Thoracic aorta (tissue), 2 donors: Measurements from ENCODE around the gene MNDA. TPM values are rescaled to one million over a fixed set of nuclear protein-coding genes. Genes with fewer than 3 reads are reported as not detected.

ENCODE experiments used
- ATAC-seq: fragments of 150-250 bp; one replicate; pipeline ENCODE4 v1.8.0; 2017; ENCODE audit warnings: low read depth; ENCODE audit not compliant: insufficient number of reproducible peaks, low FRiP score
- DNase-seq: peaks from one replicate; pipeline ENCODE4 v3.0.0-alpha.2; 2020; ENCODE audit warnings: low spot score
- H3K27ac ChIP-seq, 2 donors: fragments of 200-600 bp; sonication (generic); 1 replicate in 1 of 2; 2 replicates in 1 of 2; pipeline ENCODE4 v1.5.1; 2016; ENCODE audit warnings: mild to moderate bottlenecking in 2 of 2, moderate library complexity in 2 of 2
- H3K27me3 ChIP-seq: fragments of 200-600 bp; sonication (generic); replicated peaks from 2 replicates; pipeline ENCODE4 v1.6.0; 2016; ENCODE audit warnings: mild to moderate bottlenecking; ENCODE audit not compliant: insufficient read depth
- H3K36me3 ChIP-seq: fragments of 200-600 bp; sonication (generic); one replicate; pipeline ENCODE4 v1.5.1; 2016
- H3K4me1 ChIP-seq, 2 donors: fragments of 200-600 bp; sonication (generic); 1 replicate in 1 of 2; 2 replicates in 1 of 2; pipeline versions ENCODE4 v1.5.1 to v1.6.0; 2016; ENCODE audit warnings: low read depth in 2 of 2, mild to moderate bottlenecking in 1 of 2; ENCODE audit not compliant: control insufficient read depth in 1 of 2
- H3K4me3 ChIP-seq: fragments of 200-600 bp; sonication (generic); 2 replicates; pipeline ENCODE4 v1.5.1; 2016; ENCODE audit warnings: mild to moderate bottlenecking
- H3K9me3 ChIP-seq: fragments of 200-600 bp; sonication (generic); 2 replicates; pipeline ENCODE4 v1.5.1; 2016
- total RNA-seq, 2 donors: library from RNA; depleted of rRNA; stranded (reverse); fragments of >200 nt; gene quantifications; one replicate each; pipeline versions ENCODE4 v1.1.0 to v1.2.3, GENCODE V29; 2016
- TF ChIP-seq, protein P1 (sequence below): fragments of 200-600 bp; sonication (generic); IDR thresholded peaks from one replicate; pipeline ENCODE4 v1.5.1; 2019; ENCODE audit warnings: antibody characterized with exemption

The MNDA gene
- total RNA-seq, 2 donors from 2014 or later, result 11.0 to 12.7 TPM

- TF ChIP-seq, protein P1, sequence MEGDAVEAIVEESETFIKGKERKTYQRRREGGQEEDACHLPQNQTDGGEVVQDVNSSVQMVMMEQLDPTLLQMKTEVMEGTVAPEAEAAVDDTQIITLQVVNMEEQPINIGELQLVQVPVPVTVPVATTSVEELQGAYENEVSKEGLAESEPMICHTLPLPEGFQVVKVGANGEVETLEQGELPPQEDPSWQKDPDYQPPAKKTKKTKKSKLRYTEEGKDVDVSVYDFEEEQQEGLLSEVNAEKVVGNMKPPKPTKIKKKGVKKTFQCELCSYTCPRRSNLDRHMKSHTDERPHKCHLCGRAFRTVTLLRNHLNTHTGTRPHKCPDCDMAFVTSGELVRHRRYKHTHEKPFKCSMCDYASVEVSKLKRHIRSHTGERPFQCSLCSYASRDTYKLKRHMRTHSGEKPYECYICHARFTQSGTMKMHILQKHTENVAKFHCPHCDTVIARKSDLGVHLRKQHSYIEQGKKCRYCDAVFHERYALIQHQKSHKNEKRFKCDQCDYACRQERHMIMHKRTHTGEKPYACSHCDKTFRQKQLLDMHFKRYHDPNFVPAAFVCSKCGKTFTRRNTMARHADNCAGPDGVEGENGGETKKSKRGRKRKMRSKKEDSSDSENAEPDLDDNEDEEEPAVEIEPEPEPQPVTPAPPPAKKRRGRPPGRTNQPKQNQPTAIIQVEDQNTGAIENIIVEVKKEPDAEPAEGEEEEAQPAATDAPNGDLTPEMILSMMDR, result no peak
- Histone ChIP-seq H3K9me3 (no peaks in the 10 kb centered on the region), H3K36me3 (no peaks in the 10 kb centered on the region), H3K27ac (no peak overlapping the region), H3K4me3 (no peak overlapping the region), H3K4me1 (no peaks in the 10 kb centered on the region), H3K27me3 (no peaks in the 10 kb centered on the region)
- no peak for DNase-seq
- no peak for ATAC-seq
These were observed 2.1 kb downstream of the MNDA start for GRCh38 chr1:158833264-158833663.

DNA sequence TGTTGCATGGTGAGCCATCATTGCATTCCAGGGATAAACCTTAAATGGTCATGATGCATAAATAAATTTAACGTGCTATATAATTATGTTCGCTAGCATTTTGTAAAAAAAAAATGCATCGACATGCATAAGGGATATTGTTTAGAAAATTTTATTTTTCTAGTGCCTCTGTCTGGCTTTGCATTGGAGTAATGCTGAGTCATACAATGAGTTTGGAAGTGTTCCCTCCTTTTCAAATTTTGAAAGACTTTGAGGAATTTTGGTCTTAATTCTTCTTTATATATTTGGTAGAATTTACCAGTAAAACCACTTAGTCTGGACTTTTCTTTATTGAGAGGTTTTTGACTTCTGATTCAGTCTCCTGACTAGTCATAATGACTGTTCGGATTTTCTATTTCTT, 4.9 kb downstream of the MNDA start:
- Histone ChIP-seq H3K4me1 (no peaks in the 10 kb centered on the region), H3K4me3 (no peak overlapping the region), H3K27ac (no peak overlapping the region), H3K27me3 (no peaks in the 10 kb centered on the region), H3K36me3 (no peaks in the 10 kb centered on the region), H3K9me3 (no peaks in the 10 kb centered on the region)
- ATAC-seq (no peak), DNase-seq (no peak)
- TF ChIP-seq, protein P1, result no peak

- no peaks in the 10 kb centered on the region for H3K9me3 ChIP-seq
- H3K27ac ChIP-seq, result no peak overlapping the region
- TF ChIP-seq, protein P1, result no peak
- ATAC-seq (no peak), DNase-seq (no peak)
- no peak overlapping the region for H3K4me3 ChIP-seq
- H3K27me3 ChIP-seq, result no peaks in the 10 kb centered on the region
- H3K4me1 ChIP-seq, result no peaks in the 10 kb centered on the region
- no peaks in the 10 kb centered on the region for H3K36me3 ChIP-seq
These were observed 7.5 kb downstream of the MNDA start for GRCh38 chr1:158838660-158839059.

DNA sequence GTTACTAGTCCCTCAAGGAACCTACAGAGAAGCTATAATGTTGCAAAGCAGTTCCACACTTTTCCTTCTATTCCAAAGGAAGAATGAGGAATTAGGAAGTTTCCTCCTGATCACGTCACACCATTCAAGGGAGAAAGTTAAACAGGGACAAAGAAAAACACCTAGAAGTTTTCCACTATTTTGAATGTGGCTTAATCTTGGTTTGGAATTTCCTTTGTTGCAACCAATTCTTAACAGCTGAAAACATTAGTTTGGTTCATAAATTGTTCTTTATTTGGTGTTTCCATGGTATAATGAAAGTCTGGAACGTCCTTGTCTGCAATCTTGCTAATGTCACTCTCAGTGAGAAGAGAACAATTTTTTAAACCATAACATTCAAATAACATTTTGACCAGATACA, 8.4 kb downstream of the MNDA start:
- no peaks in the 10 kb centered on the region for H3K4me1 ChIP-seq
- ATAC-seq, result no peak
- H3K27ac ChIP-seq, result no peak overlapping the region
- DNase-seq, result no peak
- TF ChIP-seq, protein P1, result no peak
- H3K4me3 ChIP-seq, result no peak overlapping the region
- H3K9me3 ChIP-seq, result no peaks in the 10 kb centered on the region
- no peaks in the 10 kb centered on the region for H3K27me3 ChIP-seq
- no peaks in the 10 kb centered on the region for H3K36me3 ChIP-seq

- Histone ChIP-seq H3K4me1 (no peaks in the 10 kb centered on the region), H3K27me3 (no peaks in the 10 kb centered on the region), H3K9me3 (no peaks in the 10 kb centered on the region), H3K4me3 (no peak overlapping the region), H3K36me3 (no peaks in the 10 kb centered on the region), H3K27ac (no peak overlapping the region)
- DNase-seq, result no peak
- TF ChIP-seq, protein P1, result no peak
- no peak for ATAC-seq
These were observed 9.1 kb downstream of the MNDA start for GRCh38 chr1:158840236-158840635.
